ENCODE results near the gene ZNF692.
A peak's percentile ranks its signal among the peaks of the same experiment; 100 is the strongest.

The ZNF692 gene

DNA sequence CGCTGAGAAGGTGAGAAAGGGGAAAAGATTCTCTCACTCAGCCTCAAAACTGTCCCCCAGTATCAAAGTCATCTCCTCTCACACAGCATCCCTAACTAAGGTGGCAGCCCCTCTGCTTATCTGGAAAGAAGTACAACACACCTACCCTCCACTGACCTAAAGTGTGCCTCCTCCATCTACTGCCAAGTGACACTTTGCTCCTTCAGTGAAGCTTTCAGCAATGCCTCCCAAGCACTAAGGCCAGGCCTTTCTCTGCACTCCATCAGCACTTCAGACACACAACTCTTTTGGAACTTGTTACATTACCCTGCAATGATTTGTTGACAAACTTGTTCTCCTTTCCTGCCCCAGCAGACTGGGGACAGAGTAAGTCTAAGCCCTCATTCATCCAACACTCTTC, 34.6 kb downstream of the ZNF692 start:
- DNase-seq = no peak

DNA sequence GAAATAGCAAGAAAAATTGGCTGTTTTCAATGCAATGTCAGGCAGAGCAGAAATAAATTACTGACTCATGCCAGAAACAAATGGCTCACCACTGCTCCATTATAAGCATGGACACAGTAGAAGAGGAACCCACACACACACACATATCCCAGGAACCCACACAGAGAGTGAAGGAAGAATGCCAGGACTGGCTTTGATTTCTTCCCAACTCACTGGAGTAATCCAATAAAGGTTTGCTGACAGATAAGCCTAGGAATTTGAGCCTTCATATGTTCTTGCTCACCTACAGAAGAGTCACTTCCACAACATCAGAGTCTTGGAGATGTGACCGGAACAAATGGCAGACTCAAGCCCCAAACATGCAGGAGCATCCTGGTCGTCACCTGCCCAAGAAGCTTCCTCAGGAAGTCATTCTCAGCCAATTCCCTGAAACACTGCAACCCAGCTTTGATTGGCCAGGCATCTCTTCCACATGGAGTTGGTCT, 35.3 kb downstream of the ZNF692 start:
- DNase-seq = no peak

GRCh38 chr1:248822148-248823032, 36.5 kb downstream of the ZNF692 start:
- DNase-seq = no peak

DNA sequence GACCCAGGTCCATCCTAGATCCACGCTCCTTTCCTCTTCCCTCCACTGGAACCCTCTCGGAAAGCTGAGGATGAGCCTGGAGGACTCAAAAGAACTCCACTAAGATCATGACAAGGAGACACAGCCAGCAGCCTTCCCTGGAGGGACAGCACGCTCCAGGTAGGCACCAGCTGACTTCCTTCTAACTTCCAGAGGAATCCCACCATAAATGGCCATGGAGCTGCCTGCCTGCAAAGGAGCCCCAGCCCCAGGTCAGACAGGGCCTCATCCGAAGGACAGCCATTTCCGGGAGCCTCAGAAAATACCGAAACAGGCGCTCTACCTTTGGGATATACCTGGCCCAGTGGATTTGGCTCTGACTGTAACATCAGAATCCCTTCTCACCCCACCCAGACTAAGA, 37.2 kb downstream of the ZNF692 start:
- no peak for DNase-seq

- DNase-seq = no peak
Measured at GRCh38 chr1:248821101-248821500, 37.8 kb downstream of the ZNF692 start.

DNA sequence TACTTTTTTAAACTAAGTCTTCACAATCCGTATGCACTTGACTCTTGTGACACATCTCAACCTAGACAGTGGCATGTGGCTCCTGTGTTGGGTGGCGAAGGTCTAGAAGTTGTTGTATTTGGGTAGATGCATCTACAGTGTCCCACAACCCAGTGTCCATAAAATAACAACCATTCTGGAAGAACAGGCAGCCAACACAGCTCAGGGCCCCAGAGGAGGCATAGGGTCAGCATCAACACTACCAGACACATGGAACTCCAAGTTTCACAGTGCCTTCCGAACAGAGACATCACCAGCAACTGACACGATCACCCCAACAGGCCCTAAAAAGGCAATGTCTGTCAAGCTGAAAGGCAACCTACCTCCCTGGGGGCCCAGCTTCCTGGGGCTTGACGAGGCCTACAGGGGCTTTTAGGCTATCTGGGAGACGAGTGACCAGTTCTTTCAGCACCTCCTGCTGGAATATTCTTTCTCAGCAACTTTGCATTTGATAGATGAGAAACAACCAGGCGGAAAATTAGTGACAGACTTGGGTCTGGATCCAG, 38.8 kb downstream of the ZNF692 start:
- DNase-seq = no peak

- DNase-seq = no peak
Measured at GRCh38 chr1:248818505-248819374, 40.1 kb downstream of the ZNF692 start.

DNA sequence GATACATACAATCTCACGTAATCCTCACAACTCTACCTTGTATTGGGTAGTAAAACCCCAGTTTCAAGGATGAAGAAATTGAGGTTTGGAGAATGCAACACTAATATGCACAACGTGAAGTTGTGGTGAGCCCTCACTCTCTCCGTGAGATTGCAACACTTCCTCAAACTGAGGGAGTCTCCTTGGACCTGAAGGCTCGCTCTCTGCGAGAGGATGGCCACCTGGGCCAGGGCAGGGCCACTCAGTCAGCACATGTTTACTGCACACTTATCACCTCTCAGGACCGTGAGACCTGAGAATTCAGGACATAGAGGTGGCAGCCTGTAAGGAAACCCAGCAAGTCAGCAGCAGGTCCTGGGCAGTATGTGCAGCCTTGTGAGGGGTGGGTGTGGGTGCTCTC, 41.8 kb downstream of the ZNF692 start:
- no peak for DNase-seq

GRCh38 chr1:248816042-248816851, 42.6 kb downstream of the ZNF692 start:
- DNase-seq = no peak

- no peak for DNase-seq
Measured at GRCh38 chr1:248815407-248816034, 43.4 kb downstream of the ZNF692 start.

GRCh38 chr1:248814351-248814750, 44.5 kb downstream of the ZNF692 start:
- DNase-seq = no peak

GRCh38 chr1:248813546-248813945, 45.3 kb downstream of the ZNF692 start:
- DNase-seq = no peak

- no peak for DNase-seq
Measured at GRCh38 chr1:248812736-248813425, 46.0 kb downstream of the ZNF692 start.

GRCh38 chr1:248811514-248812490, 47.1 kb downstream of the ZNF692 start:
- DNase-seq = no peak

- no peak for DNase-seq
Measured at GRCh38 chr1:248810727-248811513, 48.0 kb downstream of the ZNF692 start.

DNA sequence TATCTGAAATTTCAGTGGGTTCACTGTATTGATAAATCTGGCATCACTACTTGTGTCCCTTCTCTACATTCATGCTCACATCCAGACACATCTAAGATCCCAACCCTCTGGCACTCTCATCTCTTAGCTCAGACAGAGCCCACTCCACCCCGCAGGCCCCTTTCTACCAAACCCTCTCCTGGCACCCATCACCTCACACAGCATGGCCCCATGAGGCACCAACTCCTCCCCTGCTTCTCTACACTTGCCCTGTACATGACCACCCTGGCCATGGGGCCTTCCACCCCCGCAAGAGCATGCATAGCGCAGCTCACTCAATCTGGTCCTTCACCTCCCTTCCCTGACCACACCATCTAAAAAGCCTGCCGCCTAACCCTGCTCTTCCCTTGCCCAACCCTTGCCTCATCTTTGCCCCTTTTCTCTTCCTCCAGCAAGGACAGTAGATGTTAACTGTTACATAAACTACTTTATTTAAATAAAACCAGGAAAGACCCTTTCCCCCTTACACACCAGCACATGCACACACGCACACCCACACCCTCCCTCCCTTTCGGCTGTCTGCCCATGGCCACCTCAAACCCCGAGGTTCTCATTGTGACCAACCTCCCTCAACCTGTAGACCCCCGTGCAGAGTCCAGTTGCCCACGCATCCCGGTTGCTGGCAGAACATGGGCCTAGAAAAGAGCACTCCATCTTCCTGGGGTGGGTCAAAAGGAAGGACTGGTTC, 48.7 kb downstream of the ZNF692 start:
- DNase-seq = no peak

DNA sequence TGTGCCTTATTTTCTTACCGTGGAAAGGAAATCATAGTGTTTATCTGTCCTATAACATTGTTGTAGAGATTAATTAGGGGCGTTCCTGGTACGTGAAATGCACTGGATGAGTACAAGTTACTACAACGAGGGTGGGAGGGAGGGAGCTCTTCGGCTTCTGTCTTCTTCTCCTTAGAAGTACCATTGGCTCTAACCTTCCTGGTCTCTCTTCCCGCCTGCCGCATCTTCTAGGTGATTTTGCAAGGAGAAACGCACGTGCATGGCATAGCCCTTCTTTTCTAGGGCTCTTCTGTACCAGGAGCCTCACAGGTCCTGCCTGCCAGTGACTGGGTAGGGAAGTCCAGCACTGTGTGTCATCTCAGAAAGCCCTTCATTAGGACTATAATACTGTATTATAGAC, 50.0 kb downstream of the ZNF692 start:
- DNase-seq = no peak

DNA sequence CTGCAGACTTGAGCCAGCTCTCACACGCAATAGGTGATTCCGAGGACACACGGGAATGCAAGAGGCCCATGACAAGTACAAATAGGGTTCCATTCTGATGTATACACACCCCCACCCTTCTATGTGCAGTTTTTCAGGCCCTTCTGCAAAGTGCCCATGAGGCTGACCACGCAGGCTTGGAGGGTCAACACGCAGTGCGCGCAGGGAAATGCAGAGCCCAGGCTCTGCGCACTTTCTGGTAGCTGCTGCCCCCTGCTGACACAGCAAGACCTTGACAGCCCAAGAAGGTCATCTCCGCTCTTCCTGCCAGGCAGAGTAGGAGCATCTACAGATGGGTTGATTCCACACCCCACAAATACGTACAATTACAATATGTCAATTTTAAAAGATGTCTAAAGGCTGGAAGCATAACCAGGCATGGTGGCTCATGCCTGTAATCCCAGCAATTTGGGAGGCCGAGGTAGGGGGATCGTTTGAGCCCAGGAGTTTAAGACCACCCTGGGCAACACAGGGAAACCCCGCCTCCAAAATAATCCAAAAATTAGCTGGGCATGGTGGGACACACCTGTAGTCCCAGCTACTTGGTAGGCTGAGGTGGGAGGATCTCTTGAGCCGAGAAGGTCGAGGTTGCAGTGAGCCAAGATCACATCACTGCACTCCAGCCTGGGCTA, 51.7 kb downstream of the ZNF692 start:
- peak; percentile 41 for DNase-seq
